Erythroblast (primary cell): Measurements from ENCODE around the gene SCUBE2.
"Not testable (repeated sequence)": the region's sequence is repeated elsewhere in the genome, so short reads cannot be mapped to it uniquely, and the experiment has no call there.

Experiments
- GATA1 ChIP-seq: IDR thresholded peaks from 2 replicates; pipeline ENCODE4 v1.6.1; 2011; ENCODE audit warnings: low read depth, mild to moderate bottlenecking, control low read depth, low read length, moderate library complexity
- POLR2A ChIP-seq: IDR thresholded peaks from 2 replicates; pipeline ENCODE4 v1.6.1; 2011; ENCODE audit warnings: mild to moderate bottlenecking, low read length

DNA sequence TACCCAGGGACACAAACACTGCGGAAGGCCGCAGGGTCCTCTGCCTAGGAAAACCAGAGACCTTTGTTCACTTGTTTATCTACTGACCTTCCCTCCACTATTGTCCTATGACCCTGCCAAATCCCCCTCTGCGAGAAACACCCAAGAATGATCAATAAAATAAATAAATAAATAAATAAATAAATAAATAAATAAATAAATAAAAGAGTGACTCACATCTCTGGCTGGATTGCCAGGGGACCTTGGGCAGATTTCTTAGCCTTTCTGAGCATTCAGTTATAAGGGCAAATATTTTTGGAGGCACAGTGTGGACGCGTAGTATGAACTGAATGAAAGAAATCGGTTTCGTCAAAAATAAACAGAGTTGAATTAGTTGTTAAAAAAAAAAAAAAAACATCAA is 112.0 kb downstream of the SCUBE2 start:
- TF ChIP-seq POLR2A, GATA1: not testable (repeated sequence)
